HuH-7 (cell line): Measurements from ENCODE around the gene AGFG2.
"Not testable (repeated sequence)": the region's sequence is repeated elsewhere in the genome, so short reads cannot be mapped to it uniquely, and the experiment has no call there.

Experiments used
- DNase-seq: peaks from one replicate; pipeline ENCODE4 v3.0.0; 2011; ENCODE audit warnings: low spot score

The AGFG2 gene

GRCh38 chr7:100520138-100520537 is 18.9 kb upstream of the AGFG2 start:
- no peak for DNase-seq

DNA sequence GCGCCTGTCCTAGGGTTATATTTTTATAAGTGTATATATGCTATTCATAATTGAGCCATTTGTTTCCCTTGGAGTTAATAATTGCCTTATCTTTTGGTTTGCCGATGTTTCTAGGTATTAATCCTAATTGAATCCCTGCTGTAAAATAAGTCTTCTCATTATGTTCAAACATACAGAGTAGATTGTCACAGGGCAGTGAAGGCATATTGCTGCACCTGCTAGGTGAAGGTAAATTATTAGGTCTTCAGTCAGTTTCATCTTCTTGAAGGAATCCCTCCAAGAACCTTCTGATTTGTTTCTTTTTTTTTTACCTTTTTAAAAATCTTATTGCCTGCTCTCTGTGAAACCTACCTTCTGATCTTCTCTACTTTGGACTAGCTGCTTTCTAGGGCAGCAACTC is 17.9 kb upstream of the AGFG2 start:
- no peak for DNase-seq

- DNase-seq: not testable (repeated sequence)
Observed at GRCh38 chr7:100521909-100522593, 17.0 kb upstream of the AGFG2 start.

- not testable (repeated sequence) for DNase-seq
Observed at GRCh38 chr7:100523192-100523591, 15.8 kb upstream of the AGFG2 start.

- DNase-seq: not testable (repeated sequence)
Observed at GRCh38 chr7:100528108-100528866, 10.7 kb upstream of the AGFG2 start.

GRCh38 chr7:100532165-100533022 is 6.6 kb upstream of the AGFG2 start:
- no peak for DNase-seq

DNA sequence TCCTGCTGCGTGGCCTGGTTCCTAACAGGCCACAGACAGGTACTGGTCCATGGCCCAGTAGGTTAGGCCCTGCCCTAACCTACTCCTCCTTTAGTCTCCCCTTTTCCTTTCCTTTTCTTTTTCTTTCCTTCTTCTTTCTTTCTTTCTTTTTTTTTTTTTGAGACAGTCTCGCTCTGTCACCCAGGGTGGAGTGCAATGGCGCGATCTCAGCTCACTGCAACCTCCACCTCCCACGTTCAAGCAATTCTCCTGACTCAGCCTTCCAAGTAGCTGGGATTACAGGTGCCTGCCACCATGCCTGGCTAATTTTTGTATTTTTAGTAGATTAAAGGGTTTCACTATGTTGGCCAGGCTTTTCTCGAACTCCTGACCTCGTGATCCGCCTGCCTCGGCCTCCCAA is 3.0 kb upstream of the AGFG2 start:
- not testable (repeated sequence) for DNase-seq

GRCh38 chr7:100536695-100537094 is 2.3 kb upstream of the AGFG2 start:
- DNase-seq: not testable (repeated sequence)

GRCh38 chr7:100538348-100538653 is 702 bp upstream of the AGFG2 start:
- no peak for DNase-seq

- DNase-seq: no peak
Observed at GRCh38 chr7:100539436-100540006, 518 bp downstream of the AGFG2 start.

DNA sequence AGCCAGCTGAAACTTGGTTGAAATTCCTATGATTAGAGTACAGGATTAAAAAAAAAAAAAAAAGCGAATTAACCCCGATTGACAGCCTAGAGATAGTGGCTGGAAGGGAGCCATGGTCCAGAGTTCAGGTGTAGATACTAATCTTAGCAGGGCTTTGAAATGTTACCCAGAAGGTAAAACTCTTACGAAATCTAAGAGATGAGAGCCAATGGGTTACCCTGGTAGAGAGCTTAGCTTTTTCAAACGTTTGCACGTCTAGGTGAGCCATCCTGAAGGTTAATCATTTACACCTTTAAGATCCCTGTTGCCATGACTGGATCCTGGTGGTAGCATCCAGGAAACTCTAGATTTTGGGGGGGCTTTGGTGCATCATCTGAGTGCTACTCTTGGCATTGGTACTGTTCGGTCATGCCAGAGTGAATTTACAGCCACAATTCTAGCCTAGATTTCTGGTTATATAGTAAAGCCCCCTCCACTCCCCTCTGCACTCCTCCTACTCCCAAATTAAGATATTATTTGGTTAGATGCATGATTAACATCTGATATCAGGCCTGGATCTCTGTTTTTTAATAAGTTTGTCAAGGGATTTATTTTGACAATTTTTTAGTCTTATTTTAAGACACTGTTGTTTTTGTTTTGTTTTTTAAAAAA is 1.2 kb downstream of the AGFG2 start:
- peak; percentile 84 for DNase-seq

GRCh38 chr7:100541309-100541708 is 2.3 kb downstream of the AGFG2 start:
- not testable (repeated sequence) for DNase-seq

- no peak for DNase-seq
Observed at GRCh38 chr7:100543586-100543985, 4.6 kb downstream of the AGFG2 start.

- DNase-seq: no peak
Observed at GRCh38 chr7:100544386-100544785, 5.4 kb downstream of the AGFG2 start.

GRCh38 chr7:100544967-100545359 is 6.0 kb downstream of the AGFG2 start:
- DNase-seq: no peak

GRCh38 chr7:100545360-100546128 is 6.5 kb downstream of the AGFG2 start:
- DNase-seq: no peak

- peak; percentile 51 for DNase-seq
Observed at GRCh38 chr7:100546129-100546925, 7.3 kb downstream of the AGFG2 start.

DNA sequence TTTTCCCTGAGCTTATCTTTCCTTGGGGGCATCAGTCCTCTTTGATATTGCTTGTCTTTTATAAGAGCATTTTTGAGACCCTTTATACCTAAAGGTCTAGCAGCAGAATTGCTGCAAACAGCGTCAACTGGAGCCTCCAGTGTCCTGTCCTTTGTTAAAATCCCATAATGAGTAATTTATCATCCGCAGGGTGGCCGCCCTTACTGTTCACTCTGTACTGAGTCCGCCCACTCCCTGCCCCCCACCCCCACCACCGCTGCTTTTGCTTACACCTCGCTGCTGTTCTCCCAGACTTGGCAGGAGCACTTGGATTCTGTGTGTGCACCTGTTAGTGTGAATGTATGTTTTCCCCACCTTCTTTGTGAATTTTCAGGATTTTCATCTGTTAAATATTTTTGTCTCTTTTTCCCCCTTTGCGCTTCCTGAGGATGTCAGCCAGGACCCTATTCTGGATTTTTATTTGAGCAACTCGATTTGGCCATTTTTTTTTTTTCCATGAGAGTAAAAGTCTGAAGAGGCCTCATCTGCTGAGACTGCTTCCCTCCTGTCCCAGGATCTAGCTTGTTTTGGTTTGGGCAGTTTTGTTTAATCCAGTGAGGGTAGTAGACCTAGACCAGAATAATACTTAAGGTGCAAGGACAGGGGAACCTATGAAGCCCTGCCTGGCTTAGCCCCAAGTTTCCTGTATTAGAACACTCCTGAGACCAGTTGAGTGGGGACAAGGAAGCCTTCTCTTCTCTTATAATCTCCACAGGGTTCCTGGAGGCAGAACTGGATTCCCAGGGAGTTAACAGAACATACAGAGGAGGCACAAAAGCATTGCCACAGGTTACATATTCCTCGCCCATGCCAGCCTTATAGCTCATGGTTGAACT is 8.2 kb downstream of the AGFG2 start:
- no peak for DNase-seq

- no peak for DNase-seq
Observed at GRCh38 chr7:100547872-100548271, 8.9 kb downstream of the AGFG2 start.
